Transverse colon (tissue), 4 donors: ENCODE data around the gene RASSF7.

Experiments used
- CTCF ChIP-seq, 5 experiments: fragments of 200-600 bp in 3 of 5; fragments of 450-650 bp in 2 of 5; sonication (generic) in 3 of 5; IDR thresholded peaks; 1 replicate in 2 of 5; 2 replicates in 3 of 5; pipeline ENCODE4 v1.5.1; 2016 to 2017; ENCODE audit warnings: antibody characterized with exemption in 5 of 5, inconsistent platforms in 3 of 5, mild to moderate bottlenecking in 2 of 5, moderate library complexity in 1 of 5
- POLR2A ChIP-seq: fragments of 450-650 bp; IDR thresholded peaks from one replicate; pipeline ENCODE4 v1.6.1; 2016; ENCODE audit warnings: antibody characterized with exemption, mild to moderate bottlenecking, moderate library complexity
- POLR2AphosphoS5 ChIP-seq, 3 donors: sonication (generic); formaldehyde crosslinking; IDR thresholded peaks; one replicate each; pipeline ENCODE4 v1.6.1; 2016; ENCODE audit warnings: antibody characterized with exemption in 3 of 3

- TF ChIP-seq POLR2A: no peak
- no peak for TF ChIP-seq CTCF (IDR thresholded peaks at IDR 0.05)
- TF ChIP-seq POLR2AphosphoS5 (IDR thresholded peaks at IDR 0.05): no peak
These were observed 25.9 kb downstream of the RASSF7 start for GRCh38 chr11:586376-587316.
